Measurements from ENCODE around the gene RPS19BP1. TPM values are rescaled to one million over a fixed set of nuclear protein-coding genes. Genes with fewer than 3 reads are reported as not detected.
A peak's percentile ranks its signal among the peaks of the same experiment; 100 is the strongest.

Gene RPS19BP1
- total RNA-seq, 2 donors from 2014 or later, result 186 to 264 TPM

- H3K27ac ChIP-seq, result no peak overlapping the region
- 68% methylated on average over 3 of the region's 3 CpGs for WGBS
- no peaks in the 10 kb centered on the region for H3K27me3 ChIP-seq (replicated peaks; ENCODE audit: insufficient read depth)
- peaks cover 13 to 25% of the 10 kb centered on the region in 2 donors for H3K36me3 ChIP-seq
- TF ChIP-seq POLR2A (IDR thresholded peaks at IDR 0.05) (no peak), CTCF (IDR thresholded peaks at IDR 0.05) (no peak), POLR2AphosphoS5 (IDR thresholded peaks at IDR 0.05) (no peak)
- DNase-seq (ENCODE audit: low spot score), result no peak
- intact Hi-C loops (cut with DNase I), result no loop called here
- no peak overlapping the region for H3K4me3 ChIP-seq
- H3K4me1 ChIP-seq (replicated peaks), result peaks cover 3% of the 10 kb centered on the region
- no peaks in the 10 kb centered on the region for H3K9me3 ChIP-seq
Measured at GRCh38 chr22:39517470-39517869, 15.1 kb downstream of the RPS19BP1 start.

GRCh38 chr22:39515266-39516050 is 17.1 kb downstream of the RPS19BP1 start:
- 74% methylated on average over 12 of the region's 12 CpGs for WGBS
- H3K4me1 ChIP-seq (replicated peaks), result peaks cover 3% of the 10 kb centered on the region
- H3K27ac ChIP-seq, result no peak overlapping the region
- TF ChIP-seq CTCF (IDR thresholded peaks at IDR 0.05) (no peak), POLR2AphosphoS5 (IDR thresholded peaks at IDR 0.05) (no peak)
- no peak for DNase-seq (ENCODE audit: low spot score)
- intact Hi-C loops (cut with DNase I), result no loop called here
- H3K27me3 ChIP-seq (replicated peaks; ENCODE audit: insufficient read depth), result no peaks in the 10 kb centered on the region
- no peak overlapping the region for H3K4me3 ChIP-seq
- no peaks in the 10 kb centered on the region for H3K9me3 ChIP-seq
- H3K36me3 ChIP-seq, result peaks cover 11 to 22% of the 10 kb centered on the region in 2 donors

GRCh38 chr22:39514373-39514973 is 18.1 kb downstream of the RPS19BP1 start:
- DNase-seq (ENCODE audit: low spot score), result no peak

GRCh38 chr22:39513791-39514190 is 18.8 kb downstream of the RPS19BP1 start:
- Histone ChIP-seq H3K36me3 (peaks cover 11 to 23% of the 10 kb centered on the region in 2 donors), H3K27me3 (replicated peaks; ENCODE audit: insufficient read depth) (no peaks in the 10 kb centered on the region), H3K27ac (no peak overlapping the region), H3K4me3 (no peak overlapping the region), H3K4me1 (replicated peaks) (peaks cover under 1% of the 10 kb centered on the region), H3K9me3 (no peaks in the 10 kb centered on the region)
- 81% methylated on average over 10 of the region's 18 CpGs for WGBS
- TF ChIP-seq POLR2AphosphoS5 (IDR thresholded peaks at IDR 0.05) (no peak), POLR2A (IDR thresholded peaks at IDR 0.05) (no peak), CTCF (IDR thresholded peaks at IDR 0.05) (no peak)
- intact Hi-C loops (cut with DNase I), result no loop called here
- DNase-seq (ENCODE audit: low spot score), result no peak

More at GRCh38 chr22:39514373-39514973, 18.1 kb downstream of the RPS19BP1 start:
- Histone ChIP-seq H3K27me3 (replicated peaks; ENCODE audit: insufficient read depth) (no peaks in the 10 kb centered on the region), H3K4me3 (no peak overlapping the region), H3K36me3 (peaks cover 11 to 23% of the 10 kb centered on the region in 2 donors), H3K9me3 (no peaks in the 10 kb centered on the region), H3K4me1 (replicated peaks) (peaks cover 3% of the 10 kb centered on the region), H3K27ac (no peak overlapping the region)
- peak; percentile 31 to 68 (median 62) for TF ChIP-seq CTCF (IDR thresholded peaks at IDR 0.05)
- peak; percentile 23 for TF ChIP-seq POLR2AphosphoS5 (IDR thresholded peaks at IDR 0.05)
- TF ChIP-seq POLR2A (IDR thresholded peaks at IDR 0.05), result no peak
- 43% methylated on average over 8 of the region's 8 CpGs for WGBS
- intact Hi-C loops (cut with DNase I), result no loop called here
